Kidney (tissue), 14 donors: ENCODE measurements around the gene HSF5. TPM values are rescaled to one million over a fixed set of nuclear protein-coding genes. Genes with fewer than 3 reads are reported as not detected.
"Not testable (repeated sequence)": the region's sequence is repeated elsewhere in the genome, so short reads cannot be mapped to it uniquely, and the experiment has no call there.

Experiments used
- DNase-seq, 5 donors: peaks; one replicate each; pipeline ENCODE4 v3.0.0-alpha.2; 2013 to 2020
- FAIRE-seq: peaks from 2 replicates; lab custom pipeline; 2012; peaks lifted over from hg19 to GRCh38; lab: Jason Lieb, UNC
- H3K27ac ChIP-seq, 2 donors: one replicate each; pipeline ENCODE4 v1.7.0; 2013; ENCODE audit warnings: low read depth in 2 of 2, low read length in 2 of 2, inconsistent platforms in 1 of 2
- H3K27me3 ChIP-seq: one replicate; pipeline ENCODE4 v1.7.1; 2013; ENCODE audit warnings: low read length, inconsistent platforms; ENCODE audit not compliant: control insufficient read depth, insufficient read depth
- H3K36me3 ChIP-seq, 3 donors: one replicate each; pipeline versions ENCODE4 v1.7.0 to v1.7.1; 2013; ENCODE audit warnings: low read length in 3 of 3, control low read depth in 1 of 3, inconsistent platforms in 1 of 3; ENCODE audit not compliant: insufficient read depth in 3 of 3, control insufficient read depth in 2 of 3
- H3K4me1 ChIP-seq, 3 donors: one replicate each; pipeline versions ENCODE4 v1.7.0 to v1.7.1; 2013; ENCODE audit warnings: low read length in 3 of 3, inconsistent platforms in 1 of 3, low read depth in 1 of 3; ENCODE audit not compliant: control insufficient read depth in 2 of 3, insufficient read depth in 2 of 3
- H3K4me3 ChIP-seq, 3 donors: one replicate each; pipeline versions ENCODE4 v1.7.0 to v1.8.1; 2013; ENCODE audit warnings: low read length in 3 of 3, control low read depth in 1 of 3, inconsistent platforms in 1 of 3
- H3K9ac ChIP-seq, 3 donors: one replicate each; pipeline versions ENCODE4 v1.7.0 to v1.7.1; 2013; ENCODE audit warnings: low read length in 3 of 3, control low read depth in 1 of 3, inconsistent platforms in 1 of 3
- H3K9me3 ChIP-seq, 3 donors: one replicate each; pipeline versions ENCODE4 v1.7.0 to v1.7.1; 2013; ENCODE audit warnings: low read length in 3 of 3, control low read depth in 1 of 3, inconsistent platforms in 1 of 3; ENCODE audit not compliant: control insufficient read depth in 2 of 3, insufficient read depth in 1 of 3
- CTCF ChIP-seq: IDR thresholded peaks from 3 replicates; pipeline ENCODE4 v1.5.1; 2012; ENCODE audit warnings: mild to moderate bottlenecking, moderate library complexity, borderline replicate concordance; ENCODE audit not compliant: insufficient read depth; ENCODE audit errors: extremely low read depth
- intact Hi-C: fragments of 100-400 bp; cut with DNase I; formaldehyde crosslinking; loops from one replicate; pipeline ENCODE4 v1.11.1; 2022
- polyA plus RNA-seq: library from polyadenylated mRNA; stranded (reverse); fragments of 350-450 nt; fragmentation: Illumina TruSeq; extraction: RNeasy Lipid Tissue Mini Kit (QIAGEN cat#74804); gene quantifications from one replicate; pipeline ENCODE4 v1.2.3, GENCODE V29; 2014; ENCODE audit warnings: low read depth, low replicate concordance; ENCODE audit not compliant: insufficient read depth
- total RNA-seq: library from RNA; stranded (reverse); fragmentation: NEBNext Ultra II Directional; extraction: Animal tissue kit (Norgen Biotek cat#: 25700); gene quantifications from one replicate; pipeline ENCODE4 v1.2.1, GENCODE V29; 2021
- donor health status: control.
- donor health status: control.
- donor health status: control.
- donor health status: control.
- donor health status: control.
- donor health status: DM: yes; HTN: yes; CAD: no.
- donor health status: Normal renal cell carcinoma (clear cell type).

The HSF5 gene
- total and polyA plus RNA-seq, 2 donors from 2014 or later: 0.19 TPM; not detected in 1

- no peak for TF ChIP-seq CTCF
- no peaks in the 10 kb centered on the region for H3K9me3 ChIP-seq
- H3K4me3 ChIP-seq: no peak overlapping the region
- no peak overlapping the region for H3K27ac ChIP-seq
- DNase-seq (peak in 1 of 5 donors; percentile 11), FAIRE-seq (no peak)
- H3K27me3 ChIP-seq: no peaks in the 10 kb centered on the region
- peaks cover 11 to 71% (median 46%) of the 10 kb centered on the region in 3 donors for H3K36me3 ChIP-seq
- no peak overlapping the region for H3K9ac ChIP-seq
- H3K4me1 ChIP-seq: no peaks in the 10 kb centered on the region
- intact Hi-C loops: no loop called here
These were observed 16.7 kb upstream of the HSF5 start for GRCh38 chr17:58504826-58505351.

GRCh38 chr17:58503866-58504265 is 15.7 kb upstream of the HSF5 start:
- H3K4me1 ChIP-seq: no peaks in the 10 kb centered on the region
- H3K4me3 ChIP-seq: no peak overlapping the region
- intact Hi-C loops: no loop called here
- peaks cover 5 to 61% (median 38%) of the 10 kb centered on the region in 3 donors for H3K36me3 ChIP-seq
- no peak for TF ChIP-seq CTCF
- DNase-seq (peak in 1 of 5 donors; percentile 7), FAIRE-seq (no peak)
- H3K9ac ChIP-seq: no peak overlapping the region
- no peaks in the 10 kb centered on the region for H3K27me3 ChIP-seq
- H3K27ac ChIP-seq: no peak overlapping the region
- H3K9me3 ChIP-seq: no peaks in the 10 kb centered on the region

GRCh38 chr17:58503134-58503533 is 14.9 kb upstream of the HSF5 start:
- peaks cover 2 to 54% (median 31%) of the 10 kb centered on the region in 3 donors for H3K36me3 ChIP-seq
- H3K9me3 ChIP-seq, H3K4me3 ChIP-seq, DNase-seq, H3K9ac ChIP-seq, intact Hi-C loops, H3K4me1 ChIP-seq, H3K27me3 ChIP-seq, FAIRE-seq, H3K27ac ChIP-seq: not testable (repeated sequence)

GRCh38 chr17:58501451-58501850 is 13.2 kb upstream of the HSF5 start:
- no peaks in the 10 kb centered on the region for H3K27me3 ChIP-seq
- no peak for DNase-seq
- no peak overlapping the region for H3K27ac ChIP-seq
- FAIRE-seq: no peak
- H3K36me3 ChIP-seq: peaks cover 3 to 38% (median 32%) of the 10 kb centered on the region in 3 donors
- H3K4me3 ChIP-seq: no peak overlapping the region
- H3K4me1 ChIP-seq: no peaks in the 10 kb centered on the region
- H3K9me3 ChIP-seq: no peaks in the 10 kb centered on the region
- no peak overlapping the region for H3K9ac ChIP-seq
- no peak for TF ChIP-seq CTCF
- intact Hi-C loops: no loop called here
